T-helper 2 cell (primary cell): ENCODE data around the gene PET100.

Source experiments
- DNase-seq, 5 experiments: peaks; one replicate each; pipeline versions ENCODE4 v3.0.0 to v3.0.0-alpha.2; 2012 to 2022
- total RNA-seq, 2 donors: gene quantifications; one replicate each; lab custom pipeline; 2026; lab: John Stamatoyannopoulos, UW

The PET100 gene
- total RNA-seq: 4.7 to 8.4 reads per million in 2 donors

DNA sequence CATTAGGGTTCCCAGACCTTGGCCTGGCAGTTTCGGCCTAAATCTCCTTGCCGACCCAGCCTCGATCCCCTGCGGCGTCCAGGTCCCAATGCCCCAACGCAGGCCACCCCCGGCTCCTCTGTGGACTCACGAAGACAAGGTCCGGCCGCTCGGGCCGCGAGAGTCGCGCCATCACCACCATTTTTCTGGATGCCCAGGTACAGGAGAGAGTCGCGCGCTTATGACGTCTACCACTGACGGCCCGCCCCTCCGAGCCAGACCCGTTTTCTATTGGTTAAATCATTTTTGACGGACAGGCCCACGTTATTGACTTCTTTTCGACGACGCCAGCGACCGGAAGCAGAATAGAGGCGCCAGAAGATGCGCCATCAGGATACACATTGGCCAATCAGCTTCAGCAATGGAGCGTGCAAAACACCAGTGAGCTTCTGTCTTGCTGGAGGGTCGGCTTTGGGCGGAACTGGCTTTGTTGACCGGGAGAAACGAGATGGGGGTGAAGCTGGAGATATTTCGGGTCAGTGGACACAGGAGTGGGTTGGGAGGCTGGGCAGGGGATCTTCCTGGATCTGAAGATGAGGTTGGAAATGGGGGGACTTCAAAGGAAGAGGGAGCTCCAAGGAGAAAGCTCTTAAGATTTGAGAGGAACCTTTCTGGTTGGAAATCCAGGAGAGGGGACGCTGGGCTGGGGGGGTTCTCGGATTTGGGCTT is at the start of gene PET100, which contains the start of gene XAB2:
Gene PET100, plus strand, starts transcription at position 447 of the 708 bp plus-strand sequence. Its CDS starts 41 bp downstream, at position 488.
Gene XAB2, minus strand, starts transcription at position 199 of the 708 bp plus-strand sequence. Its CDS starts 18 bp downstream, at position 181.
- peak; percentile 79 to 99 (median 91) for DNase-seq

- DNase-seq: no peak
Observed at GRCh38 chr19:7582446-7582845, 47.1 kb upstream of the PET100 start.

DNA sequence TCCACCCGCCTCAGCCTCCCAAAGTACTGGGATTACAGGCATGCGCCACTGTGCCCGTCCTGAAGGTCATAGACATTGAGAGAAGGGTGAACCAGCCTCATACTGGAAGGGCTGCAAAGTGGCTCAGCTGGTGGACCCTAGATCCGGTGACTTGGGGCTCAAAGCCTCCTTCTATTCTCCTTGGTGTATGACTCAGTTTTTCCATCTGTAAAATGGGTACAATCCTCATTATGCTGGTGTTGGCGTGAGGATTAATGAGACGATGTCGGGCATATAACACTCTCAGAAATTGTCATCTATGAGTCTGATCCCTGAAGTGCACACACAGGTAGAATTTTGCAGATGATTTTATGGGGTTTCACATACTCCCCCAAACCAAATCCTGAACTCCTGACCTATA is 39.8 kb upstream of the PET100 start:
- DNase-seq: no peak

- DNase-seq: no peak
Observed at GRCh38 chr19:7590256-7590655, 39.3 kb upstream of the PET100 start.

DNA sequence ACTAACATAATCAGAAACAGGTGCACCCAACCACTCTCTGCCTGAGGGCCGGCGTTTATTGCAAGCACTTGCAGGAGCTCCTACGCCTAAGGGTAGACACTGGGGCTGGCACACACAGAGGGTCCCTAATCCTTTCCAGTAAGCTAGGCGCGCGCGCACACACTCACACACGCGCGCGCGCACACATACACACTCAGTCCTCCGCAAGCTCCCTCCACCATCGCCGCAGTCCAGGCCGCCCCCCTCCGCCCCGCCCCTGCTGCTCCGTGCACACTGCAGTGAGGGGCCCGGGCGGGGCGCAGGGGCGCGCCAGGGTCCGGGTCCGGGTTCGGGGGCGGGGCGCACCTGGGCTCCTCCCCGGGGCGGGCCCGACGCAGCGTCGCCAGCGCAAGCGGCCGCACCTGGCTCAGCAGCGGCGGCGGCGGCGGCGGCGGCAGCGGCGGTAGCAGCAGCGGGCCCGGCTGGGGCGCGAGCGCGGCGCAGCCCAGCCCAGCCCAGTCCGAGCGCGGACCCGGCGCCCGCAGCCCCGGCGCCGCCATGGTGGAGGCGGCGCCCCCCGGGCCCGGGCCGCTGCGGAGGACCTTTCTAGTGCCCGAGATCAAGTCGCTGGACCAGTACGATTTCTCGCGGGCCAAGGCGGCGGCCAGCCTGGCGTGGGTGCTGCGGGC is 34.0 kb upstream of the PET100 start, which contains the start of gene CAMSAP3:
Gene CAMSAP3, plus strand, starts transcription at position 398 of the 668 bp plus-strand sequence. Its CDS starts 140 bp downstream, at position 538.
- peak in 1 of 5 experiments; percentile 43 for DNase-seq

- DNase-seq: no peak
Observed at GRCh38 chr19:7596211-7596937, 33.2 kb upstream of the PET100 start.

GRCh38 chr19:7597689-7598088 is 31.9 kb upstream of the PET100 start:
- no peak for DNase-seq

DNA sequence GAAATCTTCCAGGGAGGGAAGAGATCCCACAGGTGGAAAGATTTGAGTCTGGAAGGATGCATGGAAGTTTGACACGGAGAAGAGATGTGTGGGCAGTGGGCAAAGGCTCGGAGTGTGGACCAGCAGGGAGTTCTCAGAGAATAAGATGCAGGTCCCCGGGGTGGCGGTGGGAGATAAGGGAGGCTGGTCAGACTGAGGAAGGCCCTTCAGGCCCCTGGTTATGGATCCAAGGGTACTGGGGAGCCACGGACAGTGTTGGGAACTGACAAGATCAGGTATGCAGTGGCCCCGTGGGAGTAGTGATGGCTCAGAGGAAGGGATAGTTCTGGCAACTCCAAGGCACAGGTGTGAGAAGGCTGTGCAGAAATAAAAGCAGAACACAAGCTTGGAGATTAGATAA is 31.4 kb upstream of the PET100 start:
- DNase-seq: no peak

DNA sequence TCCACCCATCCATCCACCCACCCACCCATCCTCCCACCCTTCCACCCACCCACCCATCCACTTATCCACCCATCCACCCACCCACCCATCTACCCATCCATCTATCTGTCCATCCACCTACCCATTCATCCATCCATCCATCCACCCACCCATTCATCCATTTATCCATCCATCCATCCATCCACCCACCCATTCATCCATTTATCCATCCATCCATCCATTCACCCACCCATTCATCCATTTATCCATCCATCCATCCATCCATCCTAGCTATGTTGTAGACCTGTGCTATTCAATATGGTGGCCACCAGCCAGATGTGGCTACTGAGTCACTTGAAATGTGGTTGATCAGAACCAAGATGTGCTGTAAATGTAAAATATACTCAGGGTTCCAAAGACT is 28.9 kb upstream of the PET100 start:
- no peak for DNase-seq

GRCh38 chr19:7602240-7602934 is 27.2 kb upstream of the PET100 start:
- DNase-seq: no peak

GRCh38 chr19:7602935-7603497 is 26.6 kb upstream of the PET100 start:
- no peak for DNase-seq

GRCh38 chr19:7603919-7604318 is 25.7 kb upstream of the PET100 start:
- no peak for DNase-seq

DNA sequence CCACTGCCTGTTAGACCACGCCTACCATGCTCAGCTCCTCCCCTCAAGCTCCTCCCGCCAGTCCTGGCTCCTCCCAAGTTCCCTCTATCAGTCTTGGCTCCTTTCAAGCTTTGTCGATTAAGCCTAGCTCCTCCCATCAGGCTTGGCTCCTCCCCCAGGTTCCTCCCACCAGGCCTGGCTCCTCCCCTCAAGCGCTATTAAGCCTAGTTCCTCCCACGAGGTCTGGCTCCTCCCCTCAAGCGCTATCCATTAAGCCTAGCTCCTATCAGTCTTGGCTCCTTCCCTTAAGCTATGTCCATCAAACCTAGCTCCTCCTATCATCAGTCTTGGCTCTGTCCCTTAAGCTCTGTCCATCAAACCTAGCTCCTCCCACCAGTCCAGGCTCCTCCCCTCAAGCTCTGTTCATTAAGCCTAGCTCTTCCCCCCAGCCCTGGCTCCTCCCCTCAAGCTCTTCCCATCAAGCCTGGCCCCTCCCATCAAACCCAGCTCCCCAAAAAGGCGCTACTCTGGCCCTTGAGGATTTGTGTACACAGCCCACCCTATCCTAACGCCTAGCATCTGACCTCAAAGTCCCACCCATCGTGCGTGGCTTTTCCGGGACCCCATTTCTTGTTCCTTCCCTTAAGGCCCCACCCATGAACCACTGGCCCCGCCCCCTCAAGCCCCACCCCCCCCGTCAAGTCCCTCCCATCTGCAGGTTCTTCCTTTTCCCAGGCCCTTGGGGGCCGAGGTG is 23.9 kb upstream of the PET100 start:
- DNase-seq: peak in 2 of 5 experiments; percentile 22 to 30

- DNase-seq: no peak
Observed at GRCh38 chr19:7606289-7606688, 23.3 kb upstream of the PET100 start.

GRCh38 chr19:7607212-7607873 is 22.2 kb upstream of the PET100 start:
- no peak for DNase-seq

- no peak for DNase-seq
Observed at GRCh38 chr19:7607874-7608560, 21.6 kb upstream of the PET100 start.

GRCh38 chr19:7610491-7611240 is 18.9 kb upstream of the PET100 start:
- DNase-seq: no peak

DNA sequence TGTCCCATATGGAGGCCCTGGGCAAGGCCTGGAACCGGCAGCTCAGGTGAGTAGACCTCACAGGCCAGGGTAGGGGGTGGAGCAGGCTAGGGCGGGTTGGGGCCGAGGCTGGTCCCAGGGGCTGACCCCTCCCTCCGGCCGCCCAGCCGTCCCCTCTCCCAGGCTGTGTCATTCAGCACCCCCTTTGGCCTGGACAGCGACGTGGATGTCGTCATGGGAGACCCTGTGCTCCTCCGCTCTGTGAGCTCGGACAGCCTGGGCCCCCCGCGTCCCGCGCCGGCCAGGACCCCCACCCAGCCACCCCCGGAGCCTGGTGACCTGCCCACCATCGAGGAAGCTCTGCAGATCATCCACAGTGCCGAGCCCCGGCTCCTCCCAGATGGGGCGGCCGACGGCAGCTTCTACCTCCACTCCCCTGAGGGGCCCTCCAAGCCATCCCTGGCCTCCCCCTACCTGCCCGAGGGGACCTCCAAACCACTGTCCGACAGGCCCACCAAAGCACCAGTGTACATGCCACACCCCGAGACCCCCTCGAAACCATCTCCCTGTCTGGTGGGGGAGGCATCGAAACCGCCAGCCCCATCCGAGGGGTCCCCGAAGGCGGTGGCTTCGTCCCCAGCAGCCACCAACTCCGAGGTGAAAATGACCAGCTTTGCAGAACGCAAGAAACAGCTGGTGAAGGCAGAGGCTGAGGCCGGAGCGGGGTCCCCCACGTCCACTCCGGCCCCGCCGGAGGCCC is 17.9 kb upstream of the PET100 start:
- no peak for DNase-seq
